ENCODE data around the gene SCAF1. TPM values are rescaled to one million over a fixed set of nuclear protein-coding genes. Genes with fewer than 3 reads are reported as not detected.
A peak's percentile ranks its signal among the peaks of the same experiment; 100 is the strongest.

SCAF1 gene
- polyA plus RNA-seq, 1 donor from 2014 or later: 11.9 TPM

GRCh38 chr19:49635530-49636232, 6.3 kb upstream of the SCAF1 start:
- Histone ChIP-seq H3K27ac (ENCODE audit: low read length) (no peak overlapping the region), H3K9me2 (ENCODE audit: insufficient read depth, low read length) (no peaks in the 10 kb centered on the region), H3K9ac (ENCODE audit: low read length) (no peak overlapping the region), H3K79me2 (replicated peaks; ENCODE audit: insufficient read depth, low read length) (no peaks in the 10 kb centered on the region), H3K4me2 (ENCODE audit: low read length) (no peak overlapping the region), H3K27me3 (ENCODE audit: insufficient read depth, low read depth, low read length) (no peaks in the 10 kb centered on the region), H4K20me1 (ENCODE audit: insufficient read depth) (no peaks in the 10 kb centered on the region), H2AFZ (ENCODE audit: low read depth, low read length) (no peak overlapping the region), H3K4me3 (ENCODE audit: low read length) (no peak overlapping the region), H3K36me3 (ENCODE audit: insufficient read depth, low read length) (no peaks in the 10 kb centered on the region), H3F3A (ENCODE audit: insufficient read depth, low read length, poor library complexity, severe bottlenecking) (peaks cover 2% of the 10 kb centered on the region), H3K9me3 (ENCODE audit: low read length) (no peaks in the 10 kb centered on the region)
- TF ChIP-seq SMC3 (conservative IDR thresholded peaks at IDR 0.05; ENCODE audit: poor library complexity): no peak
- TF ChIP-seq, protein P1, sequence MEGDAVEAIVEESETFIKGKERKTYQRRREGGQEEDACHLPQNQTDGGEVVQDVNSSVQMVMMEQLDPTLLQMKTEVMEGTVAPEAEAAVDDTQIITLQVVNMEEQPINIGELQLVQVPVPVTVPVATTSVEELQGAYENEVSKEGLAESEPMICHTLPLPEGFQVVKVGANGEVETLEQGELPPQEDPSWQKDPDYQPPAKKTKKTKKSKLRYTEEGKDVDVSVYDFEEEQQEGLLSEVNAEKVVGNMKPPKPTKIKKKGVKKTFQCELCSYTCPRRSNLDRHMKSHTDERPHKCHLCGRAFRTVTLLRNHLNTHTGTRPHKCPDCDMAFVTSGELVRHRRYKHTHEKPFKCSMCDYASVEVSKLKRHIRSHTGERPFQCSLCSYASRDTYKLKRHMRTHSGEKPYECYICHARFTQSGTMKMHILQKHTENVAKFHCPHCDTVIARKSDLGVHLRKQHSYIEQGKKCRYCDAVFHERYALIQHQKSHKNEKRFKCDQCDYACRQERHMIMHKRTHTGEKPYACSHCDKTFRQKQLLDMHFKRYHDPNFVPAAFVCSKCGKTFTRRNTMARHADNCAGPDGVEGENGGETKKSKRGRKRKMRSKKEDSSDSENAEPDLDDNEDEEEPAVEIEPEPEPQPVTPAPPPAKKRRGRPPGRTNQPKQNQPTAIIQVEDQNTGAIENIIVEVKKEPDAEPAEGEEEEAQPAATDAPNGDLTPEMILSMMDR (IDR thresholded peaks at IDR 0.05; ENCODE audit: poor library complexity, severe bottlenecking): no peak
- no peak for TF ChIP-seq MXI1 (conservative IDR thresholded peaks at IDR 0.05; ENCODE audit: poor library complexity, severe bottlenecking)
- TF ChIP-seq POLR2AphosphoS5 (IDR thresholded peaks at IDR 0.05): no peak
- no peak for TF ChIP-seq RAD21 (conservative IDR thresholded peaks at IDR 0.05)
- TF ChIP-seq TAF1 (IDR thresholded peaks at IDR 0.05; ENCODE audit: low read depth): no peak
- TF ChIP-seq EP300 (conservative IDR thresholded peaks at IDR 0.05; ENCODE audit: poor library complexity, severe bottlenecking): no peak
- no peak for TF ChIP-seq REST (IDR thresholded peaks at IDR 0.05; ENCODE audit: borderline replicate concordance)

GRCh38 chr19:49636233-49636932, 5.6 kb upstream of the SCAF1 start:
- H3K4me2 ChIP-seq (ENCODE audit: low read length): no peak overlapping the region

More at GRCh38 chr19:49636233-49636932, 5.6 kb upstream of the SCAF1 start:
- no peak overlapping the region for H2AFZ ChIP-seq (ENCODE audit: low read depth, low read length)
- H3K27me3 ChIP-seq (ENCODE audit: insufficient read depth, low read depth, low read length): no peaks in the 10 kb centered on the region
- H3K9me2 ChIP-seq (ENCODE audit: insufficient read depth, low read length): no peaks in the 10 kb centered on the region
- no peaks in the 10 kb centered on the region for H3K36me3 ChIP-seq (ENCODE audit: insufficient read depth, low read length)
- H3K27ac ChIP-seq (ENCODE audit: low read length): no peak overlapping the region
- no peaks in the 10 kb centered on the region for H3K9me3 ChIP-seq (ENCODE audit: low read length)
- no peaks in the 10 kb centered on the region for H3K79me2 ChIP-seq (replicated peaks; ENCODE audit: insufficient read depth, low read length)
- H4K20me1 ChIP-seq (ENCODE audit: insufficient read depth): no peaks in the 10 kb centered on the region
- TF ChIP-seq POLR2AphosphoS5 (IDR thresholded peaks at IDR 0.05) (peak; percentile 23), REST (IDR thresholded peaks at IDR 0.05; ENCODE audit: borderline replicate concordance) (no peak)
- no peak overlapping the region for H3K9ac ChIP-seq (ENCODE audit: low read length)
- H3F3A ChIP-seq (ENCODE audit: insufficient read depth, low read length, poor library complexity, severe bottlenecking): peaks cover 5% of the 10 kb centered on the region
- no peak overlapping the region for H3K4me3 ChIP-seq (ENCODE audit: low read length)
